Stimulated activated CD4-positive, alpha-beta T cell treated with anti-CD3 and anti-CD28 coated beads, Interleukin-12 subunit alpha, Interleukin-12 subunit beta, amount 100 ng/mL, for 48 hours (primary cell): ENCODE measurements around the gene ADCY7.
"Not testable (repeated sequence)": the region's sequence is repeated elsewhere in the genome, so short reads cannot be mapped to it uniquely, and the experiment has no call there.

Experiments
- DNase-seq, 3 donors: peaks; one replicate each; pipeline ENCODE4 v3.0.0-alpha.2; 2020; ENCODE audit warnings: low read depth in 2 of 3, low spot score in 1 of 3

ADCY7 gene

DNA sequence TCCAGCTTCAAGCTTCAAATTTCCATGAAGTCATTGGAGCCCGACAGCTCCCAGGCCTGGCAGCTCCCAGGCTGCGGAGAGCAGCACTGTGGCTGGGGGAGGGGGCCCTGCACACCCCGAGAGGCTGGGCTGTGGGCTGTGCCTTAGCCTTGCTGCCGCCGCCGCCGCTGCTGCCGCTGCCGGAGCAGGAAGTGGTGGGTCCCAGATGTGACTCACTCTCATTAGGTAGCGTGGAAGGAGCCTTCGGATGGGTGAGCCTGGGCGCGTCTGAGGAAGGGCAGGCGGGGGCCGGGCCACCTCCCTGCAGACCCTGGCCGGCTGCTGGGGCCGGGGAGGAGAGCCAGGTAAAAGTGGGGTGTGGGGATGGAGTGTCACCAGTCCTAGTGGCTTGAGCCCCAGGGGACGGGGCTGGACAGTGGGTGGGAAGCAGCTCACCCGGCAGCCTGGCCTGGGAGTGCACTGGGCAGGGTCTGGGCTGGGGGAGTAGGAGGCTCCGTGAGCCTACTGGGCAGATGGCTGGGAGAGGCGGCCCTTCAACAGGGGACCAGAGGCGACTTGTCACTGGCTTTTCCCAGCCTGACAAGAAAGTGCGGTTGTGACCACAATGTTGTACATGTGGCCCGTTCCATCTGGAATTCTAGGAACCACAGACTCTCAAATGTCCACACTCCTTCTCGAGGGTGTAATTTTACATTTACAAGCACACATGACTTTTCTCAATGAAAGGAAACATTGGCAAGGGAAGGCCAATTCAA, at the start of gene ADCY7:
Gene ADCY7, plus strand, starts transcription at position 215 of the 755 bp plus-strand sequence. CDS start 21,629 bp downstream, outside the sequence.
- peak; percentile 67 to 79 (median 77) for DNase-seq

DNA sequence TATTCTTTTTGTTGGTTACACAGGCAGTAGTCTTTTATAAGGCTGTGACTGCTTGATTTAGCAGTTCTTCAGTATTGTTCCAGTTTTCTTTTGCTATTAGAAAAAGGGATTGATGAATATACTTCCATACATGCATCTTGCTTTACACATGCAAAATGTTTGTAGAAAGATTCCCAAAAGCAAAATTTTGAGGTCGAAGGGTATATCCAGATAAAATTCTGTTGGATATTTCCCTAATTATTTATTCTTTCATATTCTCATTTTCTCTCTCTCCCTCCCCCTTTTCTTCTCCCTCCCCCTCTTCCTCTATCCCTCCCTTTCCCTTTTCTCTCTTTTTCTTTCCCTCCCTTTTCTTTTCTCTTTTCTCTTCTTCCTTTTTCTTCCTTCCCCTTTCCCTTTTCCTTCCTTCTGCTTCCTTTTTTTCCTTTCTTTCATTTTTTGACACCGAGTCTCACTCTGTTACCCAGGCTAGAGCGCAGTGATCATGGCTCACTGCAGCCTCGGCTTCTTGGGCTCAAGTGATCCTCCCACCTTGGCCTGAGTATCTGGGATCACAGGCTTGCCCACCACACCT, 46.9 kb upstream of the ADCY7 start:
- DNase-seq, result no peak

DNA sequence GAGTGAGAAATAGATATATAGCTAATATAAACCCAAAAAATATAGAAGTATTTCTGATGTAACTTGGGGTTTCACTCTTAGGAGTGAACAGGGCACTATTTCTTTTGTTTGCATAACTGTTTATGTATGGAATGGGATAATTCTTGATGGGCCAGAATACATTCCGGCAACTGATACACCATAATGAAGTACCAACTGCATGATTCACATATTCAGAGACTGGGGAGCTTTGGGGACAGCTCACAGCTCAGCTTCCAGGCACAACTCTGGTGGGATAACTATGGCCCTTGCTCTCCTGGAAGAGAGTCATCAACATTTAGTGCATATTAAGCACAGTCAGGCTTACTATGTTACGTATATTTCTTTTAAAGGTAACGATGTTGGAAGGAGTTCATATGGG, 42.1 kb upstream of the ADCY7 start:
- no peak for DNase-seq

DNA sequence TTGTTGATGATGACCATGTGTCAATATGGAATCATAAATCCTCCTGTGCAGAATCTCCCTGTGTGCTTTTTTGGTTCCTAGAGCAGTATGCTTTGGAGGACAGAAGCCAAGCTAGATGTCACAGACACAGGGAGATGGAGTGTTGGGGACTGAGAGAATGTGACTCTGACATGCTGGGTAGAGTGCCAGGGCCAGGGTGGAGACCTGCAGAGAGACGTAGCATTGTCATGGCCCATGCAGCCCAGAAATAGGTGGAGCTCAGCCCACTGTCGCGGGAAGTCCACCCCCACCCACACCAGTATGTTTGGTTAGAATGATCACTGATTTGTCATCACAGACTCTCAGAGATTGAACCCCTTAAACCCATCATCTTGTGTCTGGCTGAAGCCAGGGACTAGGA, 39.2 kb upstream of the ADCY7 start:
- no peak for DNase-seq

DNA sequence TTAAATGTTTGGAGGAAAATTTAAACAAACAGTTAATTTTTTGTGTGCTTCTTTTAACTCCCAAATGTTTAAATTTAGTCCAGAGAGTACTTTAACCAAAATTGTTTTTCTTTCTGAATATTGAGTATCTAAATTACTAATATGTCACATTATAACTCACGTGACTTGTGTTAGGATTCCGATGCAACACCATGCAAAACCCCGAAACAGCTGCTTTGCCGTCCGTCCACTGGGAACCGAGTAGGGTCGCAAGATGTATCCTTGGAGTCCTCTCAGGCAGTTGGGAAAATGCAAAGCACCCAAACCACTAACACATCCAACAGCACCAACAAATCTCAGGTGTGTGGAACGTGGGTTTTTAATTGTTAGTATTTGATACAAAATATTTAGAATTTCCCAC, 38.7 kb upstream of the ADCY7 start:
- DNase-seq, result no peak

DNA sequence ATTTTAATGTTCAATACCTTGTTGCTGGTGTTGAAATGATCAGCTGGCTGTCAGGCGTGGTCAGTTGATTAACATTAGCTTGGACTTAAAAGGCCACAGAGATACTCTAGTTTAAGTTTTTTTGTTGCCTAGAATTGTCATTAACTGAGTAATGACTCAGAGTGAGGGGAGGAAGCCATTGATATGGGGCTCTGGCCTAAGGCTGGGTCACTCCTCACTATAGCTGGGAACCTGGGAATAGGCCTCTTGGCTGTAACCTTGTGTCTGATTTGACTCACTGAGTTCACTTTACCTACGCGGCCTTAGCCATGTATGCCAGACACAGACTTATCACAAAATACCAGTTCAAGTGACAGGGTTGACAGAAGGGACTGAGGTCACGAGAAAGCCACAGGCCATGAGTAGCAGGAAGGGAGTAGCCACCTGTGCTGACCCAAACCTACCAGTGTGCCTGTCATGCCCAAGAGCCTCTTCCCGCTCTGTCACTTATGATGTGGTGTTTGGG, 37.9 kb upstream of the ADCY7 start:
- DNase-seq, result no peak

DNA sequence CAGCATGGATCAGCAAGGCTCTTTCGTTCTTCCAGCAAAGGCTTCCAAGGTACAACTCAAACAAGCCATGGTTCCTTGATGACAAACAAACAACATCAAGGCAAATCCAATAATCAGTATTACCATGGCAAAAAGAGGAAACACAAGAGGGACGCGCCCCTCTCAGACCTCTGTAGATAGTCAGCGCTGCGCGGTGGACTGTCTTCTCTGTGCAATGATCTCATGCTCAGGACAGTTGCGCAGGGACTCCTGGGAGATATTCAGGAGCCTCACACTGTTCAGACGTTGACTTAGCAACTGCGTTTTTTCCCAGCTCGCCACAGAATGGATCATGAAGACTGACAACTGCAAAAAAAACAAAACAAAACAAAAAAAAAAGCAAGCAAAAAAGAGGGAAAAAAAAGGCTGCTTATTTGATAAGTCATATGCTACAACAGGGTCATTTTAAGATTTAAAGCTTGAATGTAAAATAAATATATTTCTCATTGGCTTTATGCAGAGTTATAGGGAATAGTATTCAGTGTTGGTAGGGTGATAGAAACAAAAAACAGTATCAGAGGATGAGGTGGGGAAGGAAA, 37.1 kb upstream of the ADCY7 start:
- no peak for DNase-seq

DNA sequence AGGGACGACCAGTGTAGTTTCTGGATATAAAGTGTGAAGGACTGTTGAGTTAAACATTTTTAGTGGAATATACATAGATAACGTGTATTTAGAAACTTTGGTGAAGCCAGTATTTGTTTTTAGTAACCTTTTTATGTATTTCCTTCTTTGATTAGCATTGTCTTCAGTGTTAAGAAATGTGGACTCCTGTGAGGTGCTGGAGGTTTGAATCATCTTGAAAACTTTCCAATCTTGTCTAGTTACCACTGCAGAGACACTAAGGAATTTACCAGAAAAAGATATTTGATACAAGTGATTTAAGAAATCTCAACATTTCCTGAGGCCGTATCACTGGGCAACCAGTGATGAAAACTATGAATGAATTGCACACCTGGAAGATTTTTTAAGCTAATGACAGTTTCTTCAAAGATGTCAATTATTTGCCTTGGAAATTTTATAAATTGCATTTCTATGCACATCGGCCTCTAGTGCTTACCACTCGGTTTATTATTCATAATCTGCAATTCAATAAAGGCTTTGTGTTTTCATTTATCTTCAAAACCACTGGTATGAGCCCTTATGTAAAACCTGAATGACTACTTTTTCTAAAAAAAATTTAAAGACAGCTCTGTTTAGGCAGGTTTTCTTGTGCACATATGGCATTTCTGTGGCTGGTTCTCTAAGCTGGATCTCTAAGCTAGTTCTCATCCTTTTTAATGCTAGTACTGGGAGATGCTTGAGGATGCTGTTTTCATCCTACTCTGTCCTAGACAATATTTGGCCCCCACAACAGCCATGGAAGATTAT, 31.4 kb upstream of the ADCY7 start:
- no peak for DNase-seq

DNA sequence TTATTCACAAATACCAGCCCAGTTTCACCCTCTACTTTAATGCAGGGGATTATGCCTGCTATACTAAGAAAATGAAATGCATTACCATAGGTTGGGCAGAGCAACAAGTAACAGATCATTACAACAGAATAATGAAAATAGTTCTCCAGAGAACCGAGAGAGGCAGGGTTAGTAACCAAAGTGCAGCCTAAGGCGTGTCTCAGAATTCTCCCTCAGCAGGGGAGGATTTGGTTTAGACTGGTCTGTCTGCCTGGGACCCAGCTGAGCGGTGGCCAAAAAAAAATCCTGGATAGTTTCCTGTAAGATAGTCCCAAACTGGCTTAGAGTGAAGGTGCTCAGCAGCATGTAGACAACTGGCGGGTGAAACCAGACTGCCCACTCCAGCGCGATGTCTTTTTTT, 30.8 kb upstream of the ADCY7 start:
- no peak for DNase-seq

DNA sequence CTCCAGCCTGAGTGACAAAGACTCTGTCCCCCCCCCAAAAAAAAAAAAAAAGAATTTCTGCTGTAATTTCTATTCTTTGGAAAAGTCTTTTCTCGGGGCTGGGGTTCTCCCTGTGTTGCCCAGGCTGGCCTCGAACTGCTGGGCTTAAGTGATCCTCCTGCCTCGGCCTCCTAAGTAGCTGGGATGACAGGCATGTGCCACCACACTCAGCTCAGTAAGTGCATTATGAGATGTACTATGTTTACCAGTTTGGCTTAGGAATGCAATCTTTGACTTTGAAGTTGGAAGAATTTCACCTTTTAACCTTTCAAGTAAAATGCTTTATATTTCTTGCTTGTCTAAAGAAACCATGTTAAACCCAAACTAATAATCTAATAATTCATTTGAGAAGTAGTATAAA, 28.0 kb upstream of the ADCY7 start:
- DNase-seq, result no peak

DNA sequence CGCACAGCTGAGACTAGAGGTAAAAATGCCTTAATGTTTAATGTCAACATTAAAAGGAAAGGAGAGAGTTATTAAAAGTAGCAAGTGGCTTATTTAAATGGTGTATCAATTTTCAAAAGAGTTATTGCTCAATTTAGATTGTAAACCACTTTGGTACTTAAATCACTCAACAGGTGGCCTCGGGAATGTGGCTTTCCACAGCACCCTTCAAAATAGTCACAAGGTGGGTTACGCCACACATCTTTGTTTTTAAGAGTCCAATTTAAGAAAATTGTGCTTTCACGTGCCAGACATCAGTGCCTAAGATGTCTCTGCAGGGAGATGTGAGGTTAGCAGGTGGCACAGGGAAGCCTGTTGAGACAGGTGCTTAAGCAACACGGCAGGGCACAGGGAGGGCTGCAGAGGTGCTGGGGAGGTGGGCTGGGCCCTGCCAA, 27.5 kb upstream of the ADCY7 start:
- no peak for DNase-seq

DNA sequence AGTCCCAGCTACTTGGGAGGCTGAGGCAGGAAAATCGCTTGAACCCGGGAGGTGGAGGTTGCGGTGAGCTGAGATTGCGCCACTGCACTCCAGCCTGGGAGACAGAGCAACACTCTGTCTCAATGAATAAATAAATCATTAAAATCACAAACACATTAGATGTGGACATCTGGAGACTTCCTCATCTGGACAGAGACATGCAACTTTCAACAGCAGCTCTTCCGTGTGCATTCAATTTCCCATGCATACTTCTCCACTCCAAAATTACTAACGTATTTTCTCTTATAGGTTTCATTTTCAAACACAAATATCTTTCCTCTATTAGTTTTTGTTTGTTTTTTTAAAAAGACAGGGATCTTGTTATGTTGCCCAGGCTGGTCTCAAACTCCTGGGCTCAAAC, 23.3 kb upstream of the ADCY7 start:
- not testable (repeated sequence) for DNase-seq

DNA sequence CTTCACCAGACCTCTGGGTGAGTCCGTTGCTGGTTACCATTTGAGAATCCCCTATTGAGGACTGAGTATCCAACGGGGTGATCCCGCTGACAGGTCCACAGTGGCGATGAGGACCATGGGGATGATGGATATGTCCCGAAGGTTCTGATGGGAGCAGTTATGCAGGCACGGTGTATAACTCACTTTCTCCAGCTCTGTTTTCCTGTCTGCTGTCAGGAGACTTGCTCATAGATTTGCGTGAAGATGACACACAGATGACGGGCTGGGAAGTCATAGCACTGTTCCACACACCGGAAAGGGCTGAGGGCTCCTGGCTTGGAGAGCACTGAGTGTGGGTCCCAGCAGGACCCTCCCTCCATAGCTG, 22.2 kb upstream of the ADCY7 start:
- DNase-seq, result no peak

DNA sequence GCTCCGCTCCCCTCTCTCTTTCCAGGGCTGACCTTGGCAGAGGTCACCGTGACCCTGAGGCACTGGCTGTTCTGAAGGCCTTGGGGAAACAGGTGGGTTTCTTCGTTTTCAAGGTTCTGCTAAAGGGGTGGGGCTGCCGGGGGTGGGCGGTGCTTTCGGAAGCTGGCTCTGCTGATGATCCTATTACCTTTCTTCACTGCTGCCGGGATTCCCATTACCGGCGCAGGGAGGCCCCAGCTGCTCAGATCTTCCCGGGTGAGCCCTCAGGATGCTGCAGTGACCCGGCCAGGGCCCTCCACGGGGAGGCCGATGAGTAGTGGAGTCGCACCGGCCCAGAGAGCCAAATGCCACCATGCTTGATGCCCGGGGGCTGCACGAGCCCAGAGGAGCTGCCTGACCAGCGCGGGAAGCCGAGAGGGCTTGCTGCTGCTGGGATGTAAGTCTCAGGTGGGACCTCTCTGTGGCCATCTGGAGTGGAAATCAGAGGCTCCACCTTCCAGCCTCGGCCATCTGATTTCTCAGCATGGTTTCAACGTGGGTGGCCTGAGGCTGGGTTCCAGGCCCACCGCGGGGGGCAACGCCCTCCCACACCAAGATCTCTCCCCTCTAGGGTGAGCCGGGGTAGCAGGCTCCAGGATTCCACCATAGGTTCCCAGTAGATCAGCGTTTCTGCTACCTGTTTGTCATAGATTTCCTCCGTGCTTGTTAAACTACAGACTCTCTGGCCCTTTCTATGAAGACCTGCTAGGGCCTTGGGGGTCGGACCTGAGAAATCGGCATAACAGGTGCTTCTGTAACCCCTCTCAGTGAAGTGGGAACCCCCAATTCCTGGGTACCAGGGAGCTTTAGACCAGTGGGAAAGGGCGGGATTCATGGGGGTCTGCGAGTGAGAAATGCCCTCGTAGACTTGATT, 21.6 kb upstream of the ADCY7 start:
- no peak for DNase-seq

DNA sequence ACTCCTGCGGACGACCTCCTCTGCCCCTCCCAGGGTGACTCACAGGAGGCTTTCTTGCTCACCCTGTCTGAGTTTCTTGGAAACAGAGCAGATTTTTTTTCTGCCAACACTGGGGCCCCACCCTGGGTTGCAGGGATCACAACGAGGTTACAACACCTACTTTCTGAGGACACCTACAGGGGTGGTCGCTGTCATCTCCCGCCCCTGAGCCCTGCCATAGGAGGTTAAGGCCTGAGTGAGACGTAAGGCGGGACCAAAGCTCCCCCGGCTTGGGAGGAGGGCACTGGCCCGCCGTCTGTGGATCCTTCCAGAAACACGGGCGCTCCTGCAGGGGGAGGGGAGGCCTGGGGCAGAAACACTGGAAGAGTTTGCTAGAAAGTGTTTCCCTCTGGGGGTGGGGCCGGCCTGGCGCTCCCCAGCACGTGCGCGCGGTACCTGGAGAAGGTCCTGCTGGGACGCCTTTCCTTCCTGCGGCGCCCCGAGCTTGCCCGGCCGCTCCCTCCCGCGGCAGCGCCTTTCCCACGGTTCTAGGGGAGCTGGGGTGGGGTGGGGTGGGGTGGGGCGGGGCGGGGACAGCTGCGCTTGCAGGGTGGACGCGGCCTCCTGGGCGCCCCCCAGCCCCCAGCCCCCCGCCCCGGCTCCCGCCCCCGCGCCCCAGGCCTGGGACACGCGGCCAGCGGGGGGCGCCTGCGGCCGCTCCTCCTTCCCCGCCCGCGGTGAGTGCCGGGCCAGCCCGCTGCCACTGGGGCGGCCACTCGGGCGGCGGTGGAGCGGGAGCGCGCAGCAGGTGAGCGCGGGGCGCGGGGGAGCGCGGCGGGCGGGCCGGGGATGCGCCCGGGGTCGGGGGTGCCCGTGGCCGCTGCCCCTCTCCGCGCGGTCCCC, 20.7 kb upstream of the ADCY7 start:
- DNase-seq, result peak; percentile 41 to 52 (median 49)

DNA sequence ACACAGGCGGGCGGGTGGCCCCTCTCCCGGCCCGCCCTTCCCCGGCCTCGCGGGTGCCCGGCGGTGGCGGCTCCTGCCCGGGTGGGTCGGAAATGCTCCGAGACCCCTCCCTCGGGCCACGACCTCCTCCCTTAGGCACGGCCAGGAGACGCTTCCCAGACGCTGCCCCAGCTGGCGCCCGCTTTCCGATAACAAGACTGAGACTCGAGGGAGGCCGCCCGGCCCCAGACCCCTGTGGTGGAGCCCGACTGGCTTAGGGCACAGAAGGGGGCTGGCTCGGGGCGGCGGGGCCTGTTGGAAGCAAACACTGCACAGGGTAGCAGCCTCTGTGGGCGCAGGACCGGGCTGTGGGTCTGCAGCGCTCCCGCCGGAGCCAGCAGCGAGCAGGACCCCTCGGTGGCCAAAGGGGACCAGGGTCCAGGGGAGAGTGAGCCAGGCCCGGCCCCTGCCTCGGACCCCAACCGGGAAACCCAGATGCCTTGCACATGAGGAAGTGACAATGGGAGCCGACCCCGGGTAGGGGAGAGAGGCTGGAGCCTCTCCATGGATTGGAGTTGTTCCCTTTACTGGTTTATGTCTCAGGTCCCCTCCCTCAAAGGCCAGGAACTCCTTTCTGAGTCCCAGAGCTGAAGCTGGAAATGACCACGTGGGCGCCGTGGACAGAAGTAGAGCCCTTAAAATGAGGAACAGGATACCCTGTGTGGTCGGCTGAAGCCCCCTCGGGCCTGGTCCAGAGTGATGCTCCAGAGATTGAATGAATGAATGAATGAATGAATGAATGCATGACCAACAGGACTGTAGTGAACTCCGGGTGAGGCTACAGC, 19.8 kb upstream of the ADCY7 start:
- DNase-seq, result no peak

DNA sequence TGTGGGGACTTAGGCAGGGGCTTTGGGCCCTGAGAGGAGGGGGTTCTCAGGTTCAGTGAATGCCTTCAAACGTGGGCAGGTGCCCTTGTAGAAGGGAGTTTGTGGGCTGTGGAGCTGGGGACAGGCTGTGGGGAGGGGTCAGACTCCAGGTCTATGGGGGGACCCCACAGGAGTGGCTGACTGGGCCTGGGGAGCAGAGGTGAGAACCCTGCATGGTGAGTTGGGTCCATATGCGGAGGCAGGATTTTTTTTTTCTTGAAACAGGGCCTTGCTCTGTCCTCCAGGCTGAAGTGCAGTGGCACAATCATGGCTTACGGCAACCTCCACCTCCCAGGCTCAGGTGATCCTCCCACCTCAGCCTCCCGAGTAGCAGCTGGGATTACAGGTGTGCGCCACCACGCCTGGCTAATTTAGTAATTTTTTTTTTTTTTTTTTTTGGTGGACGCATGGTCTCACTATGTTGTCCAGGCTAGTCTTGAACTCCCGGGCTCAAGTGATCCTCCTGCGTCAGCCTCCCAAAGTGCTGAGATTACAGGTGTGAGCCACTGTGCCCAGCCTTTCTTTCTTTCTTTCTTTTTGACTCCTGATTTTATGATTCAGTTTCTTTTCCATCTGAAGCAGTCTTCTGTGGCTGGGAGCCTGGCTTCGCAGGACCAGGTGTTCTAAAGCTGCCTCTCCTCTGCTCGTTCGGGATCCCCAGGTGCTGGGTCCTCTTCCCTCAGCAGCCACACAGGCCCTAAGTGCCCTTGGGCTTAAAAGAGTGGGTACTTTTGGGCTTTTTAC, 19.0 kb upstream of the ADCY7 start:
- DNase-seq, result no peak
